Measurements from ENCODE around the gene SMARCB1. TPM values are rescaled to one million over a fixed set of nuclear protein-coding genes. Genes with fewer than 3 reads are reported as not detected.

SMARCB1 gene
- total RNA-seq, 1 donor = 65.4 TPM

- DNase-seq (ENCODE audit: low read depth in 2 of 3, low spot score in 2 of 3) = no peak
Measured at GRCh38 chr22:23760056-23760455, 26.7 kb upstream of the SMARCB1 start.

- no peak for DNase-seq (ENCODE audit: low read depth in 2 of 3, low spot score in 2 of 3)
Measured at GRCh38 chr22:23762842-23763578, 23.8 kb upstream of the SMARCB1 start, which contains the start of gene C22orf15. C22orf15 (plus strand) TSS chr22:23762990; CDS start chr22:23763307, 317 bp downstream.

GRCh38 chr22:23763579-23763945 is 23.2 kb upstream of the SMARCB1 start:
- no peak for DNase-seq (ENCODE audit: low read depth in 2 of 3, low spot score in 2 of 3)

- DNase-seq (ENCODE audit: low read depth in 2 of 3, low spot score in 2 of 3) = no peak
Measured at GRCh38 chr22:23763954-23764353, 22.8 kb upstream of the SMARCB1 start.

GRCh38 chr22:23764899-23765881 is 21.6 kb upstream of the SMARCB1 start:
- DNase-seq (ENCODE audit: low read depth in 2 of 3, low spot score in 2 of 3) = no peak

GRCh38 chr22:23767303-23767672 is 19.5 kb upstream of the SMARCB1 start:
- DNase-seq (ENCODE audit: low read depth in 2 of 3, low spot score in 2 of 3) = no peak

GRCh38 chr22:23767673-23768548 is 18.9 kb upstream of the SMARCB1 start, which contains the start of gene CHCHD10:
CHCHD10 (minus strand) TSS chr22:23767972; CDS start chr22:23767874, 98 bp downstream.
- peak; percentile 44 to 82 (median 81) for DNase-seq (ENCODE audit: low read depth in 2 of 3, low spot score in 2 of 3)

GRCh38 chr22:23769321-23769965 is 17.3 kb upstream of the SMARCB1 start:
- DNase-seq (ENCODE audit: low read depth in 2 of 3, low spot score in 2 of 3) = no peak

GRCh38 chr22:23772315-23772648 is 14.5 kb upstream of the SMARCB1 start:
- DNase-seq (ENCODE audit: low read depth in 2 of 3, low spot score in 2 of 3) = no peak

- DNase-seq (ENCODE audit: low read depth in 2 of 3, low spot score in 2 of 3) = peak in 1 of 3 donors; percentile 44
Measured at GRCh38 chr22:23772649-23773473, 13.9 kb upstream of the SMARCB1 start, which contains the start of gene MMP11. MMP11 (plus strand) TSS chr22:23772849; CDS start chr22:23772871, 22 bp downstream.

- DNase-seq (ENCODE audit: low read depth in 2 of 3, low spot score in 2 of 3) = no peak
Measured at GRCh38 chr22:23773483-23774113, 13.2 kb upstream of the SMARCB1 start.

- DNase-seq (ENCODE audit: low read depth in 2 of 3, low spot score in 2 of 3) = no peak
Measured at GRCh38 chr22:23774114-23774921, 12.4 kb upstream of the SMARCB1 start.

- no peak for DNase-seq (ENCODE audit: low read depth in 2 of 3, low spot score in 2 of 3)
Measured at GRCh38 chr22:23774922-23775436, 11.8 kb upstream of the SMARCB1 start.

- no peak for DNase-seq (ENCODE audit: low read depth in 2 of 3, low spot score in 2 of 3)
Measured at GRCh38 chr22:23775779-23776375, 10.9 kb upstream of the SMARCB1 start.

- DNase-seq (ENCODE audit: low read depth in 2 of 3, low spot score in 2 of 3) = no peak
Measured at GRCh38 chr22:23777776-23778576, 8.8 kb upstream of the SMARCB1 start.

GRCh38 chr22:23778577-23778900 is 8.2 kb upstream of the SMARCB1 start:
- DNase-seq (ENCODE audit: low read depth in 2 of 3, low spot score in 2 of 3) = no peak

- no peak for DNase-seq (ENCODE audit: low read depth in 2 of 3, low spot score in 2 of 3)
Measured at GRCh38 chr22:23779083-23779482, 7.7 kb upstream of the SMARCB1 start.

Measured in hematopoietic multipotent progenitor cell (in vitro differentiated cells).